NB4 (cell line): ENCODE measurements around the gene PTK6.

Experiments
- DNase-seq: peaks from one replicate; pipeline ENCODE4 v3.0.0; 2010; ENCODE audit warnings: low read depth
- H3K4me3 ChIP-seq: one replicate; pipeline ENCODE4 v1.5.1; 2011; ENCODE audit warnings: mild to moderate bottlenecking, low read depth, low read length, moderate library complexity
- CTCF ChIP-seq: IDR thresholded peaks from one replicate; pipeline ENCODE4 v1.5.1; 2012; ENCODE audit warnings: low read depth, low read length
- MAX ChIP-seq: IDR thresholded peaks from 2 replicates; pipeline ENCODE4 v1.6.1; 2011; ENCODE audit warnings: low read depth, low read length
- MYC ChIP-seq: IDR thresholded peaks from 2 replicates; pipeline ENCODE4 v1.6.1; 2011; ENCODE audit warnings: low read depth, low read length
- POLR2A ChIP-seq: IDR thresholded peaks from 2 replicates; pipeline ENCODE4 v1.6.1; 2011; ENCODE audit warnings: mild to moderate bottlenecking; ENCODE audit not compliant: insufficient read length; ENCODE audit errors: extremely low read depth

Gene PTK6

GRCh38 chr20:63478346-63479302 lies 58.6 kb downstream of the PTK6 start:
- TF ChIP-seq CTCF = no peak
- TF ChIP-seq MYC = no peak
- TF ChIP-seq MAX = no peak
- TF ChIP-seq POLR2A = no peak
- no peak for DNase-seq
- no peak overlapping the region for H3K4me3 ChIP-seq
